HG02610 (cell line): ENCODE results near the gene CMAS.
"Not testable (repeated sequence)": the region's sequence is repeated elsewhere in the genome, so short reads cannot be mapped to it uniquely, and the experiment has no call there.

ENCODE experiments used
- ATAC-seq: cut with Tn5 transposase; IDR thresholded peaks from one replicate; pipeline ENCODE4 v1.9.1; 2021; ENCODE audit warnings: mild to moderate bottlenecking, moderate library complexity; ENCODE audit not compliant: unreplicated experiment

The CMAS gene

DNA sequence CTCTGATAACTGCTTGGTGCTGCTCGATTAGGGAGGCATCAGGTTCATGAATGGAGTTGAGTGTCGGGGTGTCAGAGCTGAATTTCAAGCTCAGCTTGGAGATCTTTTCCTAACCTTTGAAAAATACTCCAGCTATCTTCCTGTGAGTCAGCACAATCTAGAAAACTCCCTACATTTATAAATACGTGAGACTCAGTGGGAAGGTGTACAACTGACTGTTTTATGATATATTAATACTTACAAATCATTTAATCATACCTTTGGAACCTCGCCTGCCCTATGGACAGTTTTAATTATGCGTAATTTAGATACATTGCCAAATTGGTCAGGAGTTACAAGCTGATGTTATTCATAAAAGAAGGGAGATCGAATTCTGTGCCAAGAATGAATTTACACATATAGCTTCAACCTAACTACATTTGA, 961 bp downstream of the CMAS start:
- no peak for ATAC-seq

DNA sequence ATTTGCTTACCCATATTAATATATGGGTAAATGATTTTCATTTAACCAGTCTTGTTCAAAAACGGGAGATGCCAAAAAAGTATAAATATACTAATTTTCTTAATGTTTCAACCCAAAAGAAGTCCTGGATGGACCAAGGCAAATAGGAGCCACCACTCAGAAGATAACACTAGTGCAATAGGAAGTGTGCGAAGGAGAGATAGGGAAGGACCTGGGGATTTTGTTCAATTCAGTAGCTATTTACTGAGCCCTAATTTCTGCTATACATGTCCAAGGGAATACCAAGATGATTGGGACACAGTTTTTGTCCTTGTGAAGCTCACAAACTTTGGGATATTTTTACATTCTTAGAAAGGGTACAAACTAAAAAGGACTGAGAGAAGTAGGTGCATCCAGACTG, 1.5 kb downstream of the CMAS start:
- no peak for ATAC-seq

- ATAC-seq = no peak
Measured at GRCh38 chr12:22048351-22049041, 2.5 kb downstream of the CMAS start.

DNA sequence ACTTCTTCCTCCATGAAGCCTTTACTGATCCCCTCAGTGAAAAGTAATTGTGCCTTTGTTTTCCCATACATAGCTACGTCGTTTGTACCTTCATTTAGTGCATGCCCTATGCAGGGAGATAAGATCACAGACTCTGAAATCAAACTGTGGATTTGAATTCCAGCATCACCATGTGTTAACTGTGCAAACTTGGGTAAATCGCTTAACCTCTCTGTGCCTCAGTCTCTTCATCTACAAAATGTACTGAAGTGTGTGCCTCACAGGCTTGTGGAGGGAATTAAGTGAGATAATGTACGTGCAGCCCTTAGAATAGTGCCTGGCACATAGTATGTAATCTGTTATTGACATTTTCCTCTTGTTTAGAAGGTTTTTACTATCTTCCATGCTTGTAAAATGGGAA, 4.1 kb downstream of the CMAS start:
- no peak for ATAC-seq

GRCh38 chr12:22051114-22051698, 5.2 kb downstream of the CMAS start:
- no peak for ATAC-seq

GRCh38 chr12:22052994-22053393, 7.0 kb downstream of the CMAS start:
- not testable (repeated sequence) for ATAC-seq

DNA sequence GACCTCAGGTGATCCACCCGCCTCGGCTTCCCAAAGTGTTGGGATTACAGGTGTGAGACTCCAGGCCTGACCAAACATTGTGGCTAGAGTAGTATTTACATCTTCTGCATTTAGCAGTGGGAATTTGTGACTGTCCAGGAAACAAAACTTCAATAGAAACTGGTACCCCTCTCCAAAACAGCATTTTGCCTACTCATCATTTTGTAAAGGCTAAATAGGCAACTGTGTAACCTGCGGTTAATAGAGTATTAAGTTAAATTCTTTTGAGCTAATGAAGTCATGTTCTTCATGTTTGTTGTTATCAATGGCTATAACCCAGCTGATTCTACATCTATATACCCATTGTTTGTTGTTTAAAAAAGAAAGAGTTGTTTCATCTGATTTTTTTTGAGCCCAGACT, 8.1 kb downstream of the CMAS start:
- no peak for ATAC-seq

- ATAC-seq = no peak
Measured at GRCh38 chr12:22056607-22057006, 10.6 kb downstream of the CMAS start.

DNA sequence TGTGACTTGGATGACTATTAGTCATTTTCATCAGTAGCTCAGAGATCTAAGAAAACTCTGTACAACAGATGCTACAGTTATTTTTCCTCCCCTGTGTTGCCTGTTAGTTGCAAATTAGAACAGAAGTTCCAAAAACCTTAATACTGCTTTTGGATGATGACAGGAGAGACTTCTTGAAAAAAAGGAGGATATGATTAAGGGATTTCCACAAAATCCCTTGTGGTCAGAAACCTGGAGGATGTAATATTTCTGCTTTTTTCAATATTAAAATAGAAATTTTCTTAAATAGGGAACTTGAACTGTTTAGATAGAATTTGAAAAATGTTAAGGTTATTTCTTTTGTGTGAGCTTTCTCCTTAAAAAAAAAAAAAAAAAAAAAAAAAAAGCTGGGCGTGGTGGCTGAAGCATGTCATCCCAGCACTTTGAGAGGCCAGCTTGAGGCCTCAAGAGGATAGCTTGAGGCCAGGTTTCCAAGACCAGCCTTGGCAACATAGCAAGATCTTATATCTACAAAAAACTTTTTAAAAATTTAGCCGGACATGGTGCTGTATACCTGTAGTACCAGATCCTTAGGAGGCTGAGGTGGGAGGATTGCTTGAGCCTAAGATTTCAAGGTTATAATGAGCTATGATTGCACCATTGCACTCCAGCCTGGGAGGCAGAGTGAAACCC, 14.1 kb downstream of the CMAS start:
- no peak for ATAC-seq

DNA sequence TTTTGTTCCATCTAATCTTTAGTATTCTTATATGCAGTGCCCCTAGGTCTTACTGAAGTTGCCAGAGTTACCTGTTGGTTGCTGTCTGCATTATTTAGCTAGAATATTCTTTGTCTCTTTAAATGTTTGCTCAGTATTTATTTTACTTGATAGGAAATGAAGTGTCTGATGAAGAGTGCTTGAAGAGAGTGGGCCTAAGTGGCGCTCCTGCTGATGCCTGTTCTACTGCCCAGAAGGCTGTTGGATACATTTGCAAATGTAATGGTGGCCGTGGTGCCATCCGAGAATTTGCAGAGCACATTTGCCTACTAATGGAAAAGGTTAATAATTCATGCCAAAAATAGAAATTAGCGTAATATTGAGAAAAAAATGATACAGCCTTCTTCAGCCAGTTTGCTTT, 18.9 kb downstream of the CMAS start:
- ATAC-seq = no peak

GRCh38 chr12:22066310-22066709, 20.3 kb downstream of the CMAS start:
- ATAC-seq = no peak

DNA sequence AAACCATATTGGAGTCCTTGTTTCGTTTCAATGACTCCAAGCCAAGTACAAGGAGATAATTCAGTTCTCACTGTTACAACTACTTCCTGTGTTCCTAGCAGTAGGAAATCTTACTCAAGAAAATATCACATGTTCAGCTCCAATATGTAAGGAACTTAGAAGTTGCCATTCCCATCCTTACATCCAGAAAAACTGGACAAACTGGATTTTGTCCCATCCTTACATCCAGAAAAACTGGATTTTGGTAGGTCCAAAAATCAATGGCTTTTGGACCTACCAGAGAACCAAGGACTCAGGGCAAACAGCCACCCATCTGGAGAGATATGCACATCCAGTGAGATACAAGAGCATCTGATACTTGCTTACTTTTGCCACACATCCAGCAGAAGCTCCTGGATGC, 23.8 kb downstream of the CMAS start:
- ATAC-seq = no peak

DNA sequence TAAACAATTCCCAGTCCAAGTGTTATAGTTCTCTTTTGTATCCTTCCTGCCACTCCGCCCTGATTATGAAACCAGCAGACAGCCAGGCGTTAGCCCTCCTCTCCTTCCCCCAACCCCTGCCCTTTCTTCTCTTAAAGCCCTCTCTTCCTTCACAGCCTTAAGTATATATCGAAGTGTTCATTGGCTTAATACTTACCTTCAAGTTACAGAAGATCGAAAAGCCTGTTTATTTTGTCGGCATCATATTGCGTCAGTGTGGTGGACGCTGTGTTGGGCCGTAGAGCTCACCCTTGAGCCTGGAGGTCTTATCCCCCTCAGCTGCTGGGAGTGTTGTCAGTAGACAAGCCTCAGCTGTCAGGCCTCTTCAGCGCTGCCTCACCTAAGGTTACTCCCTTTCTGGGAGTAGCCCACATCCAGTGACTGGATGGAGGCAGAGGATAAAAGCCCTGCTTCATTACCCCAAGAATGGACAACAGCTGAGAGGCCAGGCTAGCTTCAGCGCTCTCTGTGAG, 36.2 kb downstream of the CMAS start:
- no peak for ATAC-seq

GRCh38 chr12:22083167-22083566, 37.1 kb downstream of the CMAS start:
- no peak for ATAC-seq

GRCh38 chr12:22084852-22085251, 38.8 kb downstream of the CMAS start:
- no peak for ATAC-seq

GRCh38 chr12:22088886-22089285, 42.9 kb downstream of the CMAS start:
- ATAC-seq = no peak

DNA sequence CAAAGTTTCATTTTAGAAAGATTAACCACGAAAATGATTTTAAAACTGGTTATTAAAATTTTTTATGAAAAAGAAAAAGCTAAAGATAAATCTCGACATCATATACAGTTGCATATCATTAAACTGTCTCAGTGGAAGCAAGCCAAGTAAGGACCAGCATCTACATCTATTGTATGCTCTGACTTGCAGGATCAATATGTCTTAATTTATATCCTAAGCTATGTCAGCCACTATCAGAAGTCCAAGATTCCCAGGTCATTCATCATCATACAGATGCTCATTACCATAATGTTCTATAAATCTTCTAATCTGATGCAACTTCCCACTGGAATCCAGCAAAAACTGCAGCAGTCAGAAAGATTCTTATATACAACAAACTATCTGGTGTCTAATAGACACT, 43.5 kb downstream of the CMAS start:
- no peak for ATAC-seq

DNA sequence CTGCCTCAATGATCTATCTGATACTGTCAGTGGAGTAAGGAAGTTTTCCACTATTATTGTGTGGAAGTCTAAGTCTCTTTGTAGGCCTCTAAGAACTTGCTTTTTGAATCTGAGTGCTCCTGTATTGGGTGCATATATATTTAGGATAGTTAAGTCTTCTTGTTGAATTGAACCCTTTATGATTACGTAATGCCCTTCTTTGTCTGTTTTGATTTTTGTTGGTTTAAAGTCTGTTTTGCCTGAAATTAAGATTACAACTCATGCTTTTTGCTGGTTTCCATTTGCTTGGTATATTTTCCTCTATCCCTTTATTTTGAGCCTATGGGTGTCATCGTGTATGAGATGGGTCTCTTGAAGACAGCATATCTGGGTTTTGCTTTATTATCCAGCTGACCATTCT, 53.0 kb downstream of the CMAS start:
- not testable (repeated sequence) for ATAC-seq

- peak; percentile 53 for ATAC-seq
Measured at GRCh38 chr12:22100958-22101748, 55.1 kb downstream of the CMAS start.

GRCh38 chr12:22101749-22102243, 55.8 kb downstream of the CMAS start:
- ATAC-seq = peak; percentile 77

GRCh38 chr12:22103418-22103817, 57.4 kb downstream of the CMAS start:
- ATAC-seq = no peak
